ENCODE measurements around the gene RRAGD.
A peak's percentile ranks its signal among the peaks of the same experiment; 100 is the strongest.

The RRAGD gene

GRCh38 chr6:89368999-89369398, 43.1 kb downstream of the RRAGD start:
- no peaks in the 10 kb centered on the region for H3K27me3 ChIP-seq (ENCODE audit: insufficient read depth, low read length)
- no peaks in the 10 kb centered on the region for H3K9me3 ChIP-seq (ENCODE audit: insufficient read depth, low read depth, low read length)
- H3K4me3 ChIP-seq (ENCODE audit: low read length): no peak overlapping the region
- H3K27ac ChIP-seq (ENCODE audit: low read length): no peak overlapping the region
- peaks cover 10% of the 10 kb centered on the region; the same call in 1 of the 2 replicates for H3K36me3 ChIP-seq (ENCODE audit: insufficient read depth, low read depth, low read length)
- no peaks in the 10 kb centered on the region; the same call in 1 of the 2 replicates for H3K4me1 ChIP-seq (ENCODE audit: insufficient read depth, low read length)
- no peak overlapping the region for H3K9ac ChIP-seq (ENCODE audit: low read depth, low read length)

- Histone ChIP-seq H3K36me3 (ENCODE audit: insufficient read depth, low read depth, low read length) (peaks cover 10% of the 10 kb centered on the region; the same call in 1 of the 2 replicates), H3K27me3 (ENCODE audit: insufficient read depth, low read length) (no peaks in the 10 kb centered on the region), H3K9ac (ENCODE audit: low read depth, low read length) (no peak overlapping the region), H3K4me1 (ENCODE audit: insufficient read depth, low read length) (no peaks in the 10 kb centered on the region; the same call in 1 of the 2 replicates), H3K9me3 (ENCODE audit: insufficient read depth, low read depth, low read length) (no peaks in the 10 kb centered on the region), H3K4me3 (ENCODE audit: low read length) (no peak overlapping the region), H3K27ac (ENCODE audit: low read length) (no peak overlapping the region)
These were observed 44.0 kb downstream of the RRAGD start for GRCh38 chr6:89368107-89368506.

GRCh38 chr6:89364586-89364985, 47.5 kb downstream of the RRAGD start:
- Histone ChIP-seq H3K9me3 (ENCODE audit: insufficient read depth, low read depth, low read length) (no peaks in the 10 kb centered on the region), H3K36me3 (ENCODE audit: insufficient read depth, low read depth, low read length) (peaks cover 6% of the 10 kb centered on the region; the same call in 1 of the 2 replicates), H3K27ac (ENCODE audit: low read length) (no peak overlapping the region), H3K4me3 (ENCODE audit: low read length) (no peak overlapping the region), H3K27me3 (ENCODE audit: insufficient read depth, low read length) (no peaks in the 10 kb centered on the region), H3K4me1 (ENCODE audit: insufficient read depth, low read length) (peaks cover 1% of the 10 kb centered on the region; the same call in 1 of the 2 replicates), H3K9ac (ENCODE audit: low read depth, low read length) (no peak overlapping the region)

- Histone ChIP-seq H3K9ac (ENCODE audit: low read depth, low read length) (no peak overlapping the region), H3K36me3 (ENCODE audit: insufficient read depth, low read depth, low read length) (no peaks in the 10 kb centered on the region), H3K4me3 (ENCODE audit: low read length) (no peak overlapping the region), H3K9me3 (ENCODE audit: insufficient read depth, low read depth, low read length) (no peaks in the 10 kb centered on the region), H3K27me3 (ENCODE audit: insufficient read depth, low read length) (no peaks in the 10 kb centered on the region), H3K27ac (ENCODE audit: low read length) (no peak overlapping the region), H3K4me1 (ENCODE audit: insufficient read depth, low read length) (peaks cover 5% of the 10 kb centered on the region; the same call in 1 of the 2 replicates)
These were observed 50.9 kb downstream of the RRAGD start for GRCh38 chr6:89361171-89361570.

GRCh38 chr6:89360415-89360999, 51.6 kb downstream of the RRAGD start:
- no peak overlapping the region for H3K27ac ChIP-seq (ENCODE audit: low read length)
- no peaks in the 10 kb centered on the region for H3K36me3 ChIP-seq (ENCODE audit: insufficient read depth, low read depth, low read length)
- no peak overlapping the region for H3K9ac ChIP-seq (ENCODE audit: low read depth, low read length)
- H3K4me3 ChIP-seq (ENCODE audit: low read length): no peak overlapping the region
- peaks cover 5% of the 10 kb centered on the region; the same call in 1 of the 2 replicates for H3K4me1 ChIP-seq (ENCODE audit: insufficient read depth, low read length)
- no peaks in the 10 kb centered on the region for H3K9me3 ChIP-seq (ENCODE audit: insufficient read depth, low read depth, low read length)
- no peaks in the 10 kb centered on the region for H3K27me3 ChIP-seq (ENCODE audit: insufficient read depth, low read length)

- no peak overlapping the region for H3K9ac ChIP-seq (ENCODE audit: low read depth, low read length)
These were observed 52.5 kb downstream of the RRAGD start for GRCh38 chr6:89359561-89359960.

GRCh38 chr6:89357390-89357789, 54.7 kb downstream of the RRAGD start:
- peaks cover 5% of the 10 kb centered on the region; the same call in 1 of the 2 replicates for H3K4me1 ChIP-seq (ENCODE audit: insufficient read depth, low read length)
- no peak overlapping the region for H3K27ac ChIP-seq (ENCODE audit: low read length)
- H3K9ac ChIP-seq (ENCODE audit: low read depth, low read length): no peak overlapping the region
- H3K36me3 ChIP-seq (ENCODE audit: insufficient read depth, low read depth, low read length): no peaks in the 10 kb centered on the region
- no peaks in the 10 kb centered on the region for H3K9me3 ChIP-seq (ENCODE audit: insufficient read depth, low read depth, low read length)
- H3K27me3 ChIP-seq (ENCODE audit: insufficient read depth, low read length): peaks cover 6% of the 10 kb centered on the region; the same call in 1 of the 2 replicates
- H3K4me3 ChIP-seq (ENCODE audit: low read length): no peak overlapping the region

More at GRCh38 chr6:89359561-89359960, 52.5 kb downstream of the RRAGD start:
- H3K4me3 ChIP-seq (ENCODE audit: low read length): no peak overlapping the region
- H3K36me3 ChIP-seq (ENCODE audit: insufficient read depth, low read depth, low read length): no peaks in the 10 kb centered on the region
- H3K4me1 ChIP-seq (ENCODE audit: insufficient read depth, low read length): peaks cover 5% of the 10 kb centered on the region; the same call in 1 of the 2 replicates
- no peak overlapping the region for H3K27ac ChIP-seq (ENCODE audit: low read length)
- no peaks in the 10 kb centered on the region for H3K9me3 ChIP-seq (ENCODE audit: insufficient read depth, low read depth, low read length)
- no peaks in the 10 kb centered on the region for H3K27me3 ChIP-seq (ENCODE audit: insufficient read depth, low read length)

- Histone ChIP-seq H3K4me1 (ENCODE audit: insufficient read depth, low read length) (peaks cover 5% of the 10 kb centered on the region; the same call in 1 of the 2 replicates), H3K27ac (ENCODE audit: low read length) (no peak overlapping the region), H3K27me3 (ENCODE audit: insufficient read depth, low read length) (peaks cover 11% of the 10 kb centered on the region), H3K9me3 (ENCODE audit: insufficient read depth, low read depth, low read length) (no peaks in the 10 kb centered on the region), H3K9ac (ENCODE audit: low read depth, low read length) (no peak overlapping the region), H3K36me3 (ENCODE audit: insufficient read depth, low read depth, low read length) (no peaks in the 10 kb centered on the region), H3K4me3 (ENCODE audit: low read length) (no peak overlapping the region)
These were observed 55.4 kb downstream of the RRAGD start for GRCh38 chr6:89356642-89357170.

- no peaks in the 10 kb centered on the region for H3K9me3 ChIP-seq (ENCODE audit: insufficient read depth, low read depth, low read length)
- no peak overlapping the region for H3K9ac ChIP-seq (ENCODE audit: low read depth, low read length)
- no peaks in the 10 kb centered on the region for H3K36me3 ChIP-seq (ENCODE audit: insufficient read depth, low read depth, low read length)
- peaks cover 11% of the 10 kb centered on the region for H3K4me1 ChIP-seq (ENCODE audit: insufficient read depth, low read length)
- H3K27me3 ChIP-seq (ENCODE audit: insufficient read depth, low read length): peaks cover 15% of the 10 kb centered on the region
- no peak overlapping the region for H3K4me3 ChIP-seq (ENCODE audit: low read length)
- no peak overlapping the region for H3K27ac ChIP-seq (ENCODE audit: low read length)
These were observed 56.4 kb downstream of the RRAGD start for GRCh38 chr6:89355511-89356194.

GRCh38 chr6:89353702-89354392, 58.2 kb downstream of the RRAGD start:
- H3K27ac ChIP-seq (ENCODE audit: low read length): no peak overlapping the region
- H3K9ac ChIP-seq (ENCODE audit: low read depth, low read length): no peak overlapping the region
- no peak overlapping the region for H3K4me3 ChIP-seq (ENCODE audit: low read length)
- no peaks in the 10 kb centered on the region for H3K9me3 ChIP-seq (ENCODE audit: insufficient read depth, low read depth, low read length)
- H3K36me3 ChIP-seq (ENCODE audit: insufficient read depth, low read depth, low read length): no peaks in the 10 kb centered on the region
- H3K4me1 ChIP-seq (ENCODE audit: insufficient read depth, low read length): peaks cover 6% of the 10 kb centered on the region
- peaks cover 15% of the 10 kb centered on the region for H3K27me3 ChIP-seq (ENCODE audit: insufficient read depth, low read length)

GRCh38 chr6:89353118-89353556, 58.9 kb downstream of the RRAGD start:
- Histone ChIP-seq H3K4me1 (ENCODE audit: insufficient read depth, low read length) (peaks cover 12% of the 10 kb centered on the region), H3K27ac (ENCODE audit: low read length) (no peak overlapping the region), H3K27me3 (ENCODE audit: insufficient read depth, low read length) (peaks cover 15% of the 10 kb centered on the region), H3K9ac (ENCODE audit: low read depth, low read length) (peak overlapping the region; percentile 76; the same call in 1 of the 2 replicates), H3K4me3 (ENCODE audit: low read length) (peak overlapping the region; percentile 86), H3K36me3 (ENCODE audit: insufficient read depth, low read depth, low read length) (no peaks in the 10 kb centered on the region), H3K9me3 (ENCODE audit: insufficient read depth, low read depth, low read length) (no peaks in the 10 kb centered on the region)

Data from iPS-20b (cell line).